Breast epithelium (tissue), 3 donors: ENCODE data around the gene RFX8.

Experiments
- POLR2A ChIP-seq: fragments of 450-650 bp; IDR thresholded peaks from one replicate; pipeline ENCODE4 v1.6.1; 2016; ENCODE audit warnings: antibody characterized with exemption, mild to moderate bottlenecking, moderate library complexity
- TF ChIP-seq, protein P1 (sequence below), 3 donors: fragments of 450-650 bp; IDR thresholded peaks; one replicate each; pipeline ENCODE4 v1.5.1; 2016 to 2017; ENCODE audit warnings: antibody characterized with exemption in 3 of 3, mild to moderate bottlenecking in 3 of 3, moderate library complexity in 3 of 3

DNA sequence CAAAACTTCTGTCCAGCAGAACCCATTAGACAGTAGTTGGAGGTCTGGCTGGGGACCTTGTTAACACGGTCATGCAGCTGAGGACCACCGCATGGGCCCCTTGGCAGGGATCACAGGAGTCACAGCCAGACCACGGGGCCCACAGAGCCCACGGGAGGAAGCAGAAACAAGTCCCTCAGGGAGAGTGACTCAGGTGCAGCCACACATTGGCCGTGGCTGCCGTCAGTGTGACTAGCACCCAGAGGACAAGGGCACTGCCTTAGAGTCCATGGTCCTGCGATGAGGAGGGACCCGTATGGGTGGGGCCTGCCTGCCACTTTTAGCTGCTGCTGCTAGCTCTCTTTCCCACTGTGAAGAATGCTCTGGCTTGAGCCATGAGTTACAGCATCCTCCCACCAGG is 5.9 kb upstream of the RFX8 start:
- TF ChIP-seq, protein P1, sequence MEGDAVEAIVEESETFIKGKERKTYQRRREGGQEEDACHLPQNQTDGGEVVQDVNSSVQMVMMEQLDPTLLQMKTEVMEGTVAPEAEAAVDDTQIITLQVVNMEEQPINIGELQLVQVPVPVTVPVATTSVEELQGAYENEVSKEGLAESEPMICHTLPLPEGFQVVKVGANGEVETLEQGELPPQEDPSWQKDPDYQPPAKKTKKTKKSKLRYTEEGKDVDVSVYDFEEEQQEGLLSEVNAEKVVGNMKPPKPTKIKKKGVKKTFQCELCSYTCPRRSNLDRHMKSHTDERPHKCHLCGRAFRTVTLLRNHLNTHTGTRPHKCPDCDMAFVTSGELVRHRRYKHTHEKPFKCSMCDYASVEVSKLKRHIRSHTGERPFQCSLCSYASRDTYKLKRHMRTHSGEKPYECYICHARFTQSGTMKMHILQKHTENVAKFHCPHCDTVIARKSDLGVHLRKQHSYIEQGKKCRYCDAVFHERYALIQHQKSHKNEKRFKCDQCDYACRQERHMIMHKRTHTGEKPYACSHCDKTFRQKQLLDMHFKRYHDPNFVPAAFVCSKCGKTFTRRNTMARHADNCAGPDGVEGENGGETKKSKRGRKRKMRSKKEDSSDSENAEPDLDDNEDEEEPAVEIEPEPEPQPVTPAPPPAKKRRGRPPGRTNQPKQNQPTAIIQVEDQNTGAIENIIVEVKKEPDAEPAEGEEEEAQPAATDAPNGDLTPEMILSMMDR (IDR thresholded peaks at IDR 0.05), result no peak
- no peak for TF ChIP-seq POLR2A
